OCI-LY3 (cell line): ENCODE results near the gene CHST4.
"Not testable (repeated sequence)": the region's sequence is repeated elsewhere in the genome, so short reads cannot be mapped to it uniquely, and the experiment has no call there.

Experiments used
- H2AFZ ChIP-seq: fragments of 200-600, 300-600 bp; shearing (Covaris generic); 2 replicates; pipeline ENCODE4 v1.6.0; 2014; ENCODE audit warnings: antibody characterized with exemption, low read depth, low read length
- H3K27ac ChIP-seq: fragments of 200-600, 300-600 bp; sonication (generic); 2 replicates; pipeline ENCODE4 v1.5.1; 2014; ENCODE audit warnings: mild to moderate bottlenecking, low read length, moderate library complexity, mixed read lengths
- H3K27me3 ChIP-seq: fragments of 200-600, 300-600 bp; sonication (generic); 2 replicates; pipeline ENCODE4 v1.6.1; 2014; ENCODE audit warnings: low read depth, low read length, mixed read lengths
- H3K36me3 ChIP-seq: fragments of 200-600, 300-600 bp; sonication (generic); replicated peaks from 2 replicates; pipeline ENCODE3; 2014; ENCODE audit warnings: low read depth, low read length, mixed read lengths
- H3K4me1 ChIP-seq: fragments of 300-600, 200-600 bp; sonication (generic); 2 replicates; pipeline ENCODE4 v1.6.1; 2014; ENCODE audit warnings: low read length, mixed read lengths
- H3K4me2 ChIP-seq: fragments of 200-600, 300-600 bp; sonication (generic); 2 replicates; pipeline ENCODE4 v1.6.1; 2014; ENCODE audit warnings: low read length, mixed read lengths
- H3K4me3 ChIP-seq: fragments of 300-600, 200-600 bp; sonication (generic); 2 replicates; pipeline ENCODE4 v1.5.1; 2014; ENCODE audit warnings: antibody characterized with exemption, mild to moderate bottlenecking, low read length, moderate library complexity
- H3K79me2 ChIP-seq: fragments of 300-600, 200-600 bp; shearing (Covaris generic); 2 replicates; pipeline ENCODE4 v1.6.1; 2014; ENCODE audit warnings: mild to moderate bottlenecking, low read length, mixed read lengths
- H3K9ac ChIP-seq: fragments of 300-600, 200-600 bp; shearing (Covaris generic); 2 replicates; pipeline ENCODE4 v1.6.0; 2014; ENCODE audit warnings: mild to moderate bottlenecking, low read length, moderate library complexity
- H3K9me3 ChIP-seq: fragments of 200-600, 300-600 bp; shearing (Covaris generic); 2 replicates; pipeline ENCODE4 v1.6.1; 2014; ENCODE audit warnings: low read length, mixed read lengths; ENCODE audit not compliant: insufficient read depth
- H4K20me1 ChIP-seq: fragments of 200-600, 300-600 bp; sonication (generic); 2 replicates; pipeline ENCODE4 v1.6.1; 2016; ENCODE audit warnings: low read length, mixed read lengths; ENCODE audit not compliant: insufficient read depth
- EZH2phosphoT487 ChIP-seq: fragments of 200-600 bp; shearing (Covaris generic); IDR thresholded peaks from 2 replicates; pipeline ENCODE4 v1.6.1; 2018; ENCODE audit warnings: antibody characterized with exemption, mixed run types, low read depth
- TF ChIP-seq, protein P1 (sequence below): fragments of 200-600, 300-600 bp; sonication (generic); IDR thresholded peaks from 2 replicates; pipeline ENCODE4 v1.5.1; 2014; ENCODE audit warnings: antibody characterized with exemption, low read length, low read depth

Gene CHST4

DNA sequence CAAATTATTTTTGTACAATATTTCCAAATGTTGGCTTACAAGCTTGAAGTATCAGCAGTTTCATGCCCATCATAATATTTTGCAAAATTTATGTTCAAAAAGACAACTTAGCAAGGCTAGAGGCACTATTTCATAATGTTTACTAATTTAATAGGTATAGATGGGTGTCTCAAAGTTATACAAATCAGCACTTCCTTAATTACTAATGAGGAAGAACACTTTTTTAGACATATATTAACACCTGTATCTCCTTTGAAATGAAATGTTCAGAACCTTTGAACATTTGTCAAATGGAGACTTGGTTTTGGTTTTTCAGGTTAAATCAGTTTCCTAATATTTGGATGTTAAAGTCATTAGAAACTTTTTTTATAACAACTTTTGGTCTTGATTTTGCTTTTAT, 48.5 kb downstream of the CHST4 start:
- Histone ChIP-seq H3K4me2 (no peak overlapping the region), H3K27me3 (no peaks in the 10 kb centered on the region), H3K9me3 (no peaks in the 10 kb centered on the region), H4K20me1 (no peaks in the 10 kb centered on the region), H3K9ac (no peak overlapping the region), H3K79me2 (no peaks in the 10 kb centered on the region), H3K36me3 (no peaks in the 10 kb centered on the region), H2AFZ (no peak overlapping the region), H3K4me3 (no peak overlapping the region), H3K27ac (no peak overlapping the region), H3K4me1 (peaks cover 3% of the 10 kb centered on the region; the same call in 1 of the 2 replicates)
- TF ChIP-seq, protein P1, sequence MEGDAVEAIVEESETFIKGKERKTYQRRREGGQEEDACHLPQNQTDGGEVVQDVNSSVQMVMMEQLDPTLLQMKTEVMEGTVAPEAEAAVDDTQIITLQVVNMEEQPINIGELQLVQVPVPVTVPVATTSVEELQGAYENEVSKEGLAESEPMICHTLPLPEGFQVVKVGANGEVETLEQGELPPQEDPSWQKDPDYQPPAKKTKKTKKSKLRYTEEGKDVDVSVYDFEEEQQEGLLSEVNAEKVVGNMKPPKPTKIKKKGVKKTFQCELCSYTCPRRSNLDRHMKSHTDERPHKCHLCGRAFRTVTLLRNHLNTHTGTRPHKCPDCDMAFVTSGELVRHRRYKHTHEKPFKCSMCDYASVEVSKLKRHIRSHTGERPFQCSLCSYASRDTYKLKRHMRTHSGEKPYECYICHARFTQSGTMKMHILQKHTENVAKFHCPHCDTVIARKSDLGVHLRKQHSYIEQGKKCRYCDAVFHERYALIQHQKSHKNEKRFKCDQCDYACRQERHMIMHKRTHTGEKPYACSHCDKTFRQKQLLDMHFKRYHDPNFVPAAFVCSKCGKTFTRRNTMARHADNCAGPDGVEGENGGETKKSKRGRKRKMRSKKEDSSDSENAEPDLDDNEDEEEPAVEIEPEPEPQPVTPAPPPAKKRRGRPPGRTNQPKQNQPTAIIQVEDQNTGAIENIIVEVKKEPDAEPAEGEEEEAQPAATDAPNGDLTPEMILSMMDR: no peak
- TF ChIP-seq EZH2phosphoT487: no peak

DNA sequence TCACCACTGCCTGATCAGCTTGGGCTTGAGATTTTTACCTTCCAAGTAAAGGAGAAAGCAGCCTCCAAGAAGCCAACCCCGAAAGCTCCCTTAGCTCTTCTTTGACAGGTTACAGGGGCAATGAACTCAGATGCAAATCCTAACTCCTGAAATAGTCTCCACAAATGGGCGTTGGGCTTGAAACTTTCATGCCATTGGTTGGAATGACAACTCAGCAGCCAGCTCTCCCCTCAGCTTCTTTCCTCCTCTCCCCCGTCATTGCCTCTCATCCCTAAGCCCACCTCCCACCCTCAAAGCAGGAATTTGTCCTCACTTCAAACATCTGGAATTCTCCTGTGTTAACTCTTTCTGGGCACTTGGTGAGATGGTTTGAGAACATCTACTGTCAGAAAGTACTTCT, 50.7 kb downstream of the CHST4 start, which contains the start of gene TAT:
Gene TAT, minus strand, starts transcription at position 122 of the 400 bp plus-strand sequence. CDS start 677 bp downstream, outside the sequence.
- Histone ChIP-seq H3K79me2 (no peaks in the 10 kb centered on the region), H2AFZ (no peak within 1 kb of the TSS), H3K4me1 (peaks cover 3% of the 10 kb centered on the region; the same call in 1 of the 2 replicates), H3K9me3 (no peaks in the 10 kb centered on the region), H3K4me3 (no peak within 1 kb of the TSS), H3K36me3 (no peaks in the 10 kb centered on the region), H4K20me1 (no peaks in the 10 kb centered on the region), H3K9ac (no peak within 1 kb of the TSS), H3K27ac (no peak within 1 kb of the TSS), H3K27me3 (no peaks in the 10 kb centered on the region), H3K4me2 (no peak within 1 kb of the TSS)
- TF ChIP-seq EZH2phosphoT487: no peak
- TF ChIP-seq, protein P1: no peak

DNA sequence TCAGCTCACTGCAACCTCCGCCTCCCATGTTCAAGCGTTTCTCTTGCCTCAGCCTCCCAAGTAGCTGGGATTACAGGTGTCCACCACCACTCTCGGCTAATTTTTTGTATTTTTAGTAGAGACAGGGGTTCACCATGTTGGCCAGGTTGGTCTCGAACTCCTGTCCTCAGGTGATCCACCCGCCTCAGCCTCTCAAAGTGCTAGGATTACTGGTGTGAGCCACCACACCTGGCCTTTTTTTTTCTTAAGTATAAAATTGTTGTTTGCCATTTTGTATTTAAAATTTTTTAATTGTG, 56.3 kb downstream of the CHST4 start:
- H3K27ac ChIP-seq, H3K4me1 ChIP-seq, H2AFZ ChIP-seq, H3K4me3 ChIP-seq, H3K9me3 ChIP-seq, H3K9ac ChIP-seq, H3K4me2 ChIP-seq, H3K27me3 ChIP-seq, H4K20me1 ChIP-seq, H3K79me2 ChIP-seq, H3K36me3 ChIP-seq: not testable (repeated sequence)

DNA sequence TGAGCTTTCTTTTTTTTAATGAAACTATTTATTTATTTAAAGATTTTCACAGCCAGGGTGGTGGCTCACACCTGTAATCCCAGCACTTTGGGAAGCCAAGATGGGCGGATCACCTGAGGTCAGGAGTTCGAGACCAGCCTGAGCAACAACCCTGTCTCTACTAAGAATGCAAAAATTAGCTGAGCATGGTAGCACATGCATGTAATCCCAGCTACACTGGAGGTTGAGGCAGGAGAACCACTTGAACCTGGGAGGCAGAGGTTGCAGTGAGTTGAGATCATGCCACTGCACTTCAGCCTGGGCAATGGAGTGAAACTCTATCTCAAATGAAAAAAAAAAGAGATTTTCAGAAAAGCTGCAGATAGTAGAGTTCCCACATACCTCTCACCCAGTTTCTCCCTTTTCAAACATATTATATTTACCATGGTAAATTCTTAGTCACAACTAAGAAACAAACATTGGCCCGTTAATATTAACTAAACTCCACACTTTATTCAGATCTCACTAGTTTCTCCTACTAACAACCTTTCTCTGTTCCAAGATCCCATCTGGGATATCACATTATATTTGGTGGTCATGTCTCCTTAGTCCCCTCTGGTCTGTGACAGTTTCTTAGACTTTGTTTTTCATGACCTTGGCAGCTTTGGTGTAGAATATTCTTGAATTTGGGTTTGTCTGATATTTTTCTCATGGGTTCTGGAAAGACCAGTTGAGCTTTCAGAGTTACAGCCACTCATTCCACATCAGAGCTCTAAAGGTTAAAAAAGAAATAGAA, 58.5 kb downstream of the CHST4 start:
- no peak overlapping the region for H3K4me2 ChIP-seq
- 0 out of 2 replicates have a peak, but pooled peaks cover 3% of the 10 kb centered on the region for H3K4me1 ChIP-seq
- H3K27me3 ChIP-seq: no peaks in the 10 kb centered on the region
- no peaks in the 10 kb centered on the region for H3K79me2 ChIP-seq
- no peak overlapping the region for H3K27ac ChIP-seq
- H3K36me3 ChIP-seq: no peaks in the 10 kb centered on the region
- no peaks in the 10 kb centered on the region for H4K20me1 ChIP-seq
- no peaks in the 10 kb centered on the region for H3K9me3 ChIP-seq
- no peak overlapping the region for H2AFZ ChIP-seq
- H3K9ac ChIP-seq: no peak overlapping the region
- no peak overlapping the region for H3K4me3 ChIP-seq
- TF ChIP-seq, protein P1: no peak
- no peak for TF ChIP-seq EZH2phosphoT487
